Mesodermal cell (in vitro differentiated cells): ENCODE measurements around the gene CBX6.

ENCODE experiments used
- H3K27ac ChIP-seq: 2 replicates; pipeline ENCODE4 v1.7.0; 2013; ENCODE audit warnings: mild to moderate bottlenecking, low read depth, low read length, moderate library complexity; ENCODE audit not compliant: severe bottlenecking
- H3K36me3 ChIP-seq: 2 replicates; pipeline ENCODE4 v1.7.1; 2013; ENCODE audit warnings: mild to moderate bottlenecking, low read length, moderate library complexity; ENCODE audit not compliant: control insufficient read depth, insufficient read depth
- H3K4me1 ChIP-seq: one replicate; pipeline ENCODE4 v1.7.1; 2013; ENCODE audit warnings: mild to moderate bottlenecking, low read length; ENCODE audit not compliant: insufficient read depth, control insufficient read depth, poor library complexity, severe bottlenecking
- H3K4me3 ChIP-seq: 2 replicates; pipeline ENCODE4 v1.7.0; 2013; ENCODE audit warnings: low read length, control low read depth, mild to moderate bottlenecking; ENCODE audit not compliant: insufficient read depth, poor library complexity, severe bottlenecking; ENCODE audit errors: extremely low read depth
- H3K9me3 ChIP-seq: 2 replicates; pipeline ENCODE4 v1.7.1; 2013; ENCODE audit warnings: mild to moderate bottlenecking, low read length, moderate library complexity; ENCODE audit not compliant: control insufficient read depth
- WGBS, 2 experiments: methylation state at CpG; one replicate each; pipeline ENCODE4 v1.1.5; 2013; ENCODE audit warnings: missing lambda C conversion rate in 2 of 2; ENCODE audit not compliant: insufficient coverage in 2 of 2; 5-methylcytosine and 5-hydroxymethylcytosine counted together

CBX6 gene

DNA sequence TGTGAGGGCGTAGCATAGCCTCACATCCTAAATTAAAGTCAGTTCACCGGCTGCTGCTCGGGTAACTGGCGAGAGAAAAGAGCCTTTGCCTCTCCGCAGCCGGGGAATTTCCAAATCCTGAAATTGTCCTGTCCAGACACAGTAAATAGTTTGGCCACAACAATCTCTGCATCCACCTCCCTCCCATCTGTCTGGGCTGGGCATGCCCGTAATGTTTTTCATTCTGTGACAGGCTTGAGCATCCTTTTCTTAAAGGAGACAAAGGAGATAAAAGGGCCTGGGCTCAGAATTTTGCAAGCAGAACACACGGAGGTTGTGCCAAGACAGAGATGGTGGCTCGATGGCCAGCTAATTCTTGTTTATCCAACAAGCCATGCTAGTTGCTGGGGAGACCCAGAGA, 19.2 kb upstream of the CBX6 start:
- Histone ChIP-seq H3K9me3 (peaks cover 12% of the 10 kb centered on the region), H3K27ac (no peak overlapping the region), H3K4me3 (no peak overlapping the region), H3K4me1 (no peaks in the 10 kb centered on the region), H3K36me3 (no peaks in the 10 kb centered on the region)
- WGBS, 2 experiments, result 77 to 87% methylated on average over 7 to 8 of the region's 9 CpGs

DNA sequence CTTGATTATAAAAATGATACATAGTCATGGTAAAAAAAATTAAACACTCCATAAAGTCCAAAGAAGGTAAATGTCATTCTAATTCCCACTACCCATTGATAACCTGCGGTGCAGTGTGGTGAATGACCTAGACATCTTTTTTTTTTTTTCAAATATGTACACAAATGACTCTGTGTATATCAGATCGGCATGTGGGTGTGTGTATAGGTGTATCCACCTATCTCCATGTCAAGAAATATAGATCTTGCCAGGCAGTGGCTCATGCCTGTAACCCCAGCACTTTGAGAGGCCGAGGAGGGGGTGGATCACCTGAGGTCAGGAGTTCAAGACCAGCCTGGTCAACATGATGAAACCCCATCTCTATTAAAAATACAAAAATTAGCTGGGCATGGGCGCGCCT, 18.4 kb upstream of the CBX6 start:
- H3K4me1 ChIP-seq, result no peaks in the 10 kb centered on the region
- H3K4me3 ChIP-seq, result no peak overlapping the region
- H3K9me3 ChIP-seq, result peaks cover 12% of the 10 kb centered on the region
- 75% methylated on average over 1 of the region's 5 CpGs; no CpG with 5 or more reads in 1 of the 2 experiments for WGBS, 2 experiments
- H3K36me3 ChIP-seq, result no peaks in the 10 kb centered on the region
- no peak overlapping the region for H3K27ac ChIP-seq

- Histone ChIP-seq H3K27ac (no peak overlapping the region), H3K36me3 (no peaks in the 10 kb centered on the region), H3K4me3 (no peak overlapping the region), H3K4me1 (peaks cover 2% of the 10 kb centered on the region), H3K9me3 (peaks cover 12% of the 10 kb centered on the region)
- 87% methylated on average over 2 of the region's 5 CpGs; no CpG with 5 or more reads in 1 of the 2 experiments for WGBS, 2 experiments
Measured at GRCh38 chr22:38886333-38886732, 14.3 kb upstream of the CBX6 start.

- 76 to 85% methylated on average over 8 to 9 of the region's 9 CpGs for WGBS, 2 experiments
- Histone ChIP-seq H3K4me1 (peaks cover 4% of the 10 kb centered on the region), H3K4me3 (no peak overlapping the region), H3K27ac (no peak overlapping the region), H3K9me3 (peaks cover 6% of the 10 kb centered on the region), H3K36me3 (no peaks in the 10 kb centered on the region)
Measured at GRCh38 chr22:38882972-38883622, 11.1 kb upstream of the CBX6 start.

- Histone ChIP-seq H3K4me3 (no peak overlapping the region), H3K36me3 (no peaks in the 10 kb centered on the region), H3K4me1 (peaks cover 4% of the 10 kb centered on the region), H3K27ac (no peak overlapping the region), H3K9me3 (no peaks in the 10 kb centered on the region)
- WGBS, 2 experiments, result 87 to 93% methylated on average over 8 of the region's 8 CpGs
Measured at GRCh38 chr22:38881997-38882879, 10.2 kb upstream of the CBX6 start.

DNA sequence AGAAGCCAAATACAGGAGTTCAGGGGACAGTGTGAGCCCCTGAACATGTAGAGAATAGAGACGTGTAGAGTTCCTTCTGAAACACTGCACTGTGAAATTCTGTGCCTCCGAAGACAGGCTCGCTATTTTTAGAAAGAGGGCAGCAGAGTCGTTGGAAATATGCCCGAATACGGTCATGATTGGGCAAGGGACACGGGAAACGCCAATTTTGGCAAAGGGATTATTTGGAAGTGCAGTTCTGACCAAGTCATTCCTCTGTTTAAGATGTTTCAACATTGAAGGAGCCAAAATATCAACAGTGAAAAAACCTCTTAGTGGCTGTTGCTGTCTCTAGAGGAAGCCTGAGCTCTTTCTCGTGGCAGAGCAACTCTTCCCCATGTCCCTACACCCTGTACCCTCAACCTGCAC, 9.5 kb upstream of the CBX6 start:
- Histone ChIP-seq H3K27ac (no peak overlapping the region), H3K9me3 (no peaks in the 10 kb centered on the region), H3K4me1 (peaks cover 4% of the 10 kb centered on the region), H3K36me3 (no peaks in the 10 kb centered on the region), H3K4me3 (no peak overlapping the region)
- WGBS, 2 experiments, result 83 to 92% methylated on average over 9 of the region's 9 CpGs

- Histone ChIP-seq H3K36me3 (no peaks in the 10 kb centered on the region), H3K4me1 (peaks cover 4% of the 10 kb centered on the region), H3K27ac (no peak overlapping the region), H3K9me3 (no peaks in the 10 kb centered on the region), H3K4me3 (no peak overlapping the region)
- WGBS, 2 experiments, result 82 to 92% methylated on average over 3 of the region's 5 CpGs
Measured at GRCh38 chr22:38879961-38880360, 7.9 kb upstream of the CBX6 start.

GRCh38 chr22:38879108-38879729, 7.2 kb upstream of the CBX6 start:
- no peak overlapping the region for H3K4me3 ChIP-seq
- WGBS, 2 experiments, result 57 to 61% methylated on average over 1 to 3 of the region's 5 CpGs

DNA sequence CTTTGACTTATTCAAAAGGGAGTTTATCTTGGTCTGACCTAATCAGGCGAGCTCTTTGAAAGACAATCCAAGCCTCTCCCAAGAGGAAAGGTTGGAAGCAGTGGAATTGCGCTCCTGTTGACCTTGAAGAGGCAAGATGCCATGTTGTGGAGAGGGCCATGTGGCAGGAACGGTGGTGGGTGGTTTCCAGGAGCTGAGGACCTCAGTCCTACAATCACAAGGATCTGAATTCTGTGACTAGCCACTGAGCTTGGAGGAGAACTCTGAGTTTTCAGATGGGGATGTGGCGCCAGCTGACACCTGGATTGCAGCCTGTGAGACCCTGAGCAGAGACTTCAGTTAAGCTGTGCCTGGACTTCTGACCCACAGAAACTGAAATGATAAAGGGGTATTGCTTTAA, 6.0 kb upstream of the CBX6 start:
- whole genome bisulfite sequencing, 2 experiments, result 86 to 94% methylated on average over 3 of the region's 4 CpGs
- no peaks in the 10 kb centered on the region for H3K9me3 ChIP-seq
- H3K36me3 ChIP-seq, result no peaks in the 10 kb centered on the region
- no peak overlapping the region for H3K27ac ChIP-seq
- no peak overlapping the region for H3K4me3 ChIP-seq
- peaks cover 4% of the 10 kb centered on the region for H3K4me1 ChIP-seq

More at GRCh38 chr22:38879108-38879729, 7.2 kb upstream of the CBX6 start:
- Histone ChIP-seq H3K9me3 (no peaks in the 10 kb centered on the region), H3K27ac (no peak overlapping the region), H3K36me3 (no peaks in the 10 kb centered on the region), H3K4me1 (peaks cover 4% of the 10 kb centered on the region)

DNA sequence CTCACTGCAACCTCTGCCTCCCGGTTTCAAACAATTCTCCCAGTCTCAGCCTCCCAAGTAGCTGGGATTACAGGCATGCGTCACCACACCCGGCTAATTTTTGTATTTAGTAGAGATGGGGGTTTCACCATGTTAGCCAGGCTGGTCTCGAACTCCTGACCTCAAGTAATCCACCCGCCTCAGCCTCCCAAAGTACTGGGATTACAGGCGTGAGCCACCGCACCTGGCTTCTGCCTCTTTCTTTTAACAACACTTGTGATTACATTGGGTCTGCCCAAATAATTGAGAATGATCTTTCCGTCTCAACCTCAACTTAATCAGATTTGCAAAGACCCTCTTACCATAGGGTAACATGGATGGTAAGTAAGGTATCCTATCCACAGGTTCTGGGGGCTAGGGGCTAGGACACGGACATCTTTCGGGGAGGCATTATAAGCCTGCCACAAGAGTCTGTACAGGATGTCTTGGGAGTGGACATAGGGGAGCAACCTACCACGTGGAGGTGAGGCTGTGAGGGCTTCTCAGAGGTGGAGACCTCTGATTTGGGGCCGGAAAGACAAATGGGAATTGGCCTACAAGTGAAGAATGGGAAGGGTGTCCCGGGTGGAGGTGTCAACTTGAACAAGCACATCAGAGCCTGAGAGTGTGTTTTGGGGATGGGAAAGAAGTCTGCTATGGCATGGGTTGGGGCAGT, 2.7 kb upstream of the CBX6 start:
- Histone ChIP-seq H3K27ac (no peak overlapping the region), H3K9me3 (no peaks in the 10 kb centered on the region), H3K36me3 (no peaks in the 10 kb centered on the region), H3K4me1 (peaks cover 6% of the 10 kb centered on the region), H3K4me3 (no peak overlapping the region)
- 88 to 96% methylated on average over 10 to 12 of the region's 13 CpGs for WGBS, 2 experiments
